WTC11 (cell line): ENCODE measurements around the gene PLPP2.

Experiments used
- ATF2 ChIP-seq: sonication (generic); formaldehyde crosslinking; IDR thresholded peaks from 2 replicates; pipeline ENCODE4 v1.8.1; 2022; ENCODE audit warnings: low read depth, missing genetic modification reagents, borderline replicate concordance
- CTCF ChIP-seq: fragments of 200-600 bp; IDR thresholded peaks from 2 replicates; pipeline ENCODE4 v1.8.0; 2022; ENCODE audit warnings: antibody characterized with exemption
- E2F4 ChIP-seq: sonication (generic); formaldehyde crosslinking; IDR thresholded peaks from 2 replicates; pipeline ENCODE4 v1.8.1; 2022; ENCODE audit warnings: low read depth, mild to moderate bottlenecking, moderate library complexity, missing genetic modification reagents, borderline replicate concordance
- FOXJ3 ChIP-seq: sonication (generic); formaldehyde crosslinking; IDR thresholded peaks from 2 replicates; pipeline ENCODE4 v1.9.0; 2021; ENCODE audit warnings: missing genetic modification reagents, mild to moderate bottlenecking, borderline replicate concordance
- FOXK1 ChIP-seq: sonication (generic); formaldehyde crosslinking; IDR thresholded peaks from 2 replicates; pipeline ENCODE4 v1.8.0; 2022; ENCODE audit warnings: mild to moderate bottlenecking, moderate library complexity, missing genetic modification reagents
- JUN ChIP-seq: sonication (generic); formaldehyde crosslinking; IDR thresholded peaks from 2 replicates; pipeline ENCODE4 v1.8.0; 2023; ENCODE audit warnings: mild to moderate bottlenecking, missing genetic modification reagents
- NFYB ChIP-seq: sonication (generic); formaldehyde crosslinking; conservative IDR thresholded peaks from 2 replicates; pipeline ENCODE4 v1.8.0; 2022; ENCODE audit warnings: low read depth, missing genetic modification reagents
- SP1 ChIP-seq: sonication (generic); formaldehyde crosslinking; conservative IDR thresholded peaks from 2 replicates; pipeline ENCODE4 v1.8.1; 2022; ENCODE audit warnings: missing genetic modification reagents
- TEAD4 ChIP-seq: sonication (generic); formaldehyde crosslinking; IDR thresholded peaks from 2 replicates; pipeline ENCODE4 v1.8.0; 2022; ENCODE audit warnings: mild to moderate bottlenecking, missing genetic modification reagents
- ZBTB21 ChIP-seq: sonication (generic); formaldehyde crosslinking; IDR thresholded peaks from 2 replicates; pipeline ENCODE4 v1.8.1; 2023; ENCODE audit warnings: mild to moderate bottlenecking, missing genetic modification reagents, borderline replicate concordance
- ZNF671 ChIP-seq: fragments of 250-450 bp; sonication (Bioruptor Pico); IDR thresholded peaks from 2 replicates; pipeline ENCODE4 v1.8.0; 2021; ENCODE audit warnings: mild to moderate bottlenecking

- TF ChIP-seq CTCF (no peak), ZBTB21 (CRISPR knock-in tag) (no peak), E2F4 (CRISPR knock-in tag) (no peak), ZNF671 (CRISPR knock-in tag) (no peak), TEAD4 (CRISPR knock-in tag) (no peak), ATF2 (no peak), SP1 (CRISPR knock-in tag) (no peak), JUN (CRISPR knock-in tag) (0 out of 2 replicates have a peak, but pooled peaks have one; percentile 31), FOXJ3 (CRISPR knock-in tag) (no peak), NFYB (no peak), FOXK1 (no peak)
Observed at GRCh38 chr19:277131-277530, 14.1 kb downstream of the PLPP2 start.
